Measurements from ENCODE around the gene ADK.

DNA sequence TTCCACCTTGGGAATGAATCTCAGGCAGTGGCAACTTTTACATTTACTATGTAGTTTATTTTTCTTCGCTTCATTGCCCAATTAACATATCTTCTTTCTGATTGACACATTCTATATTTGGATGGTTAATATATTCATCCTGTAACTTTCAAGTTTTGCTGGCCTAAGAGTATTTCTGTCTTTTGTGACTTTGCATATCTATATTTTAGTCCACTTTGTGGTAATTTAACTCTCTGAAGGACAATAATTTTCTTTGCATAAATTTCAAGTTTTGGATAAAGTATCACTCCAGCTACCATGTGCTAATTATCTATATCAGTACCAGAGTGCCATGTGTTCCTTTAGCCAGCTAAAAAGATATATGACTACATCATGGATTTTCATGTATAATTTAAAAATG is 523.9 kb downstream of the ADK start:
- TF ChIP-seq, protein P1, sequence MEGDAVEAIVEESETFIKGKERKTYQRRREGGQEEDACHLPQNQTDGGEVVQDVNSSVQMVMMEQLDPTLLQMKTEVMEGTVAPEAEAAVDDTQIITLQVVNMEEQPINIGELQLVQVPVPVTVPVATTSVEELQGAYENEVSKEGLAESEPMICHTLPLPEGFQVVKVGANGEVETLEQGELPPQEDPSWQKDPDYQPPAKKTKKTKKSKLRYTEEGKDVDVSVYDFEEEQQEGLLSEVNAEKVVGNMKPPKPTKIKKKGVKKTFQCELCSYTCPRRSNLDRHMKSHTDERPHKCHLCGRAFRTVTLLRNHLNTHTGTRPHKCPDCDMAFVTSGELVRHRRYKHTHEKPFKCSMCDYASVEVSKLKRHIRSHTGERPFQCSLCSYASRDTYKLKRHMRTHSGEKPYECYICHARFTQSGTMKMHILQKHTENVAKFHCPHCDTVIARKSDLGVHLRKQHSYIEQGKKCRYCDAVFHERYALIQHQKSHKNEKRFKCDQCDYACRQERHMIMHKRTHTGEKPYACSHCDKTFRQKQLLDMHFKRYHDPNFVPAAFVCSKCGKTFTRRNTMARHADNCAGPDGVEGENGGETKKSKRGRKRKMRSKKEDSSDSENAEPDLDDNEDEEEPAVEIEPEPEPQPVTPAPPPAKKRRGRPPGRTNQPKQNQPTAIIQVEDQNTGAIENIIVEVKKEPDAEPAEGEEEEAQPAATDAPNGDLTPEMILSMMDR (IDR thresholded peaks at IDR 0.05): no peak
- no peak for TF ChIP-seq POLR2A (IDR thresholded peaks at IDR 0.05)

All from lower leg skin (tissue), 3 donors.